ENCODE data around the gene EMP2.

DNA sequence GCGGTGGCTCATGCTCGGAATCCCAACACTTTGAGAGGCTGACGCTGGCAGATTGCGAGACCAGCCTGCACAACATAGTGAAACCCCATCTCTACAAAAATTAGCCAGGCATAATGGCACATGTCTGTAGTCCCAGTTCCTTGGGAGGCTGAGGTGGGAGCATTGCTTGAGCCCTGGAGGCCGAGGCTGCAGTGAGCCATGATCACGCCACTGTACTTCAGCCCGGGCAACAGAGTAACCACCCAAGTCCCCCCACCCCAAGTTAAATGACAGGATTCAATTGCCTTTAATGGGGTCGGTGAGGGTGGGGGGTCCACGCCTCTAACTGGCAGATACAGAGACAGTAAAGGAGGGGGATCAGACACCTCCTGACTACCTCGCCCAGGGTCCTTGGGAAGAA lies 44.9 kb downstream of the EMP2 start:
- TF ChIP-seq, protein P1, sequence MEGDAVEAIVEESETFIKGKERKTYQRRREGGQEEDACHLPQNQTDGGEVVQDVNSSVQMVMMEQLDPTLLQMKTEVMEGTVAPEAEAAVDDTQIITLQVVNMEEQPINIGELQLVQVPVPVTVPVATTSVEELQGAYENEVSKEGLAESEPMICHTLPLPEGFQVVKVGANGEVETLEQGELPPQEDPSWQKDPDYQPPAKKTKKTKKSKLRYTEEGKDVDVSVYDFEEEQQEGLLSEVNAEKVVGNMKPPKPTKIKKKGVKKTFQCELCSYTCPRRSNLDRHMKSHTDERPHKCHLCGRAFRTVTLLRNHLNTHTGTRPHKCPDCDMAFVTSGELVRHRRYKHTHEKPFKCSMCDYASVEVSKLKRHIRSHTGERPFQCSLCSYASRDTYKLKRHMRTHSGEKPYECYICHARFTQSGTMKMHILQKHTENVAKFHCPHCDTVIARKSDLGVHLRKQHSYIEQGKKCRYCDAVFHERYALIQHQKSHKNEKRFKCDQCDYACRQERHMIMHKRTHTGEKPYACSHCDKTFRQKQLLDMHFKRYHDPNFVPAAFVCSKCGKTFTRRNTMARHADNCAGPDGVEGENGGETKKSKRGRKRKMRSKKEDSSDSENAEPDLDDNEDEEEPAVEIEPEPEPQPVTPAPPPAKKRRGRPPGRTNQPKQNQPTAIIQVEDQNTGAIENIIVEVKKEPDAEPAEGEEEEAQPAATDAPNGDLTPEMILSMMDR (IDR thresholded peaks at IDR 0.05) = no peak
- no peak for TF ChIP-seq POLR2A (IDR thresholded peaks at IDR 0.05)

All from esophagus squamous epithelium (tissue), 4 donors.